GM19395 (cell line): ENCODE measurements around the gene TRPM3.

Experiments used
- ATAC-seq: cut with Tn5 transposase; IDR thresholded peaks from one replicate; pipeline ENCODE4 v1.9.1; 2021; ENCODE audit warnings: mild to moderate bottlenecking, moderate library complexity; ENCODE audit not compliant: unreplicated experiment

TRPM3 gene

DNA sequence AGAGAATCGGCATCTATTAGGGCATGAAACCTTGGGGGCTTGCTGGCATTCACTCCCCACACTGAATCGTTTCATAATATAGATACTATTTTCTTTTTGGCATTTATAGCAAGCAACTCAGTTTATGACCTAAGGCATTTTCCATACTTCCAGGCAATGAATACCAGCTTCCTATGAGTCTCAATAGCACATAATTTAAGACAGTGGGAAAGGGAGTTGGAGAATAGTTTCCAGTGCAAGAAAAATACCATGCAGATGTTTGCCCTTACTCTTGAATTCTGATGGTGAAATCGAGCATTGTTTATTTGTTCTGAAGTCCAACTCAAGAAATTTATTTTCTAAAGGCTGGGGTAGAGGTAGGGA is 531.1 kb downstream of the TRPM3 start:
- ATAC-seq, result no peak

DNA sequence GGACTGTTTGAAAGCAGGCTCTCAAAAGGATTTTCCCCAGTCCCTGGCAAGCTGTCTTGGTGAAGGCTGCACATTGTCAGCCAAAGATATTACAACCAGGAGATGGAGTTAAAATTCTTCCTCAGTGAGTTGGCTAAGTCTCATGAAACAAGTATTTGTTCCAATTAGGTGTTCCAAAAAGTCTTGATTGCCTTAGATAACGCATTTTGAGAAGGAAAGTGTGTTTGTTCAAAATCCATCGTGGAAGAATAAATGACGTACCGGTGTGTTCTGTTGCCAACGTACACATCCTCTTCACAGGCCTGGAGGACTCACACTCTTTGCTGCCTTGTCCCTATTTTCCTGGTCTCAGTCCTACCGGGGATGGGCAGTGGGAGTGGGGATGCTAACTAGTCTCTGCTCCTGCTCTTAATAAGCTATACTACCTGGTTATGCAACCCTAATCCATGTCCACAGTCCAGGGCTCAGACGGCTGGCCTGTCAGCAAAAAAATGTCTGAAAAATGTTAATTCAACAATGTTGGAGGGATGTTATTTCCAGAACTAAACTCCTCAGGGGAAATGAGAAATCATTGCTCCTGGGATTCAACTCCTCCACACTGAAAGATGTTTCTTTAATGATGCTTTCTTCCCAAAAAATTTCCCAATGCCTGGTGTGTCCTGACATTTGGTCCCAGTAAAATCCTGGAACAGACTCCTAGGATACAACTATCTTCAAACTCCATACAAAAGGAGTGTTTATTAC is 531.7 kb downstream of the TRPM3 start:
- no peak for ATAC-seq

DNA sequence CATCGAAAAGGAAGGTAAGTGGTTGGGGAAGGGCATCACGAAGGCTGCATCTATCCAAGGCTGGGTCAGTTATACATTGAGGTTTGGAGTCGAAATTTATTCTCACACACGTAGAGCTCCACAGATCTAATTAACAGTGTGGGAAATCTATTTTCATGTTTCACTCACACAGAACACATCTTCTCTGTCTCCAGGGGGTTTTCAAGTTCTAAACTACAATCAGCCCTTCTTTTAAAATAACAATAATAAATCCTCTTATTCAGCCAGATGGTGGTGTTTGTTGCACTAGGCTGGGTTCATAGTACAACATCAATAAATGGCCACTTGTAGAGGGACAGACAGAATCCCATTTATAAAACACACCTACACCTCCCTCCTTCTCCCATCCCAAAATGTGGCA is 532.4 kb downstream of the TRPM3 start:
- no peak for ATAC-seq

DNA sequence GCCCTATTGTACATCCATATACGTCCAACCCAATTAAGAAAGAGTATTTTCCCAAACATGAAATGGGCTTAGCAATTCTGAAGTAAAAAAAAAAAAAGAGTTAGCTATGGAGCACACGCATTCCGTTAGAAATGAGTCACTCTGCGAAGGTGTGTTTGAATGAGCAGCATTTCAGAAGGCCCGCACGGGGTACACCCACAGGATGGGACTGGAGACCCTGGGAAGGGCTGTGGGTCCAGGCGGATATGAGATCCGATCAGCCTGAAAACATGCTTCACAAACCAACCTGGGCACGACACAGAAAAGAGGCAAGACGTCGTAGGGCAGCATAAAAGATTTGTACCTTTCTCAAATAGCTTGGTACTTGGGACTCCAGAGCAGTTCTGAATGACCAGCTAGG is 533.0 kb downstream of the TRPM3 start:
- no peak for ATAC-seq

DNA sequence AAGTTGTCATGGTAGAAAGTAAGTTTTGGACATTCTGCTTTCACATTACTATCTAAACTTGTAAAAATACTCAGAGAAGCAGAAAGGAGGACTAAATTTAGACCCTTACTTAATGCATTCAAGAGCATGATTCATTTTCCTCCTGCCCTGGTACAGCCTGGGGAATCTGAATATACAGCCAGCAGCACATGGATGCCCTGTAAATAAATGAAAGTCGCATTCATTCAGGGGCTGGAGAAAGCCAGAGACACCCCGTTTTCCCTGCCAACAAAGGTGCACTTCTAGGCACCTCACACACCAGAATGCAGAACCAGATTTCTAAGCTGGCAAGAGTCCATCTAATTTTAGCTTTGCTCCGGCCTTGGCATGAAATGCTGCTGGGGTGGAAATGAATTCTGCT is 534.2 kb downstream of the TRPM3 start:
- no peak for ATAC-seq

DNA sequence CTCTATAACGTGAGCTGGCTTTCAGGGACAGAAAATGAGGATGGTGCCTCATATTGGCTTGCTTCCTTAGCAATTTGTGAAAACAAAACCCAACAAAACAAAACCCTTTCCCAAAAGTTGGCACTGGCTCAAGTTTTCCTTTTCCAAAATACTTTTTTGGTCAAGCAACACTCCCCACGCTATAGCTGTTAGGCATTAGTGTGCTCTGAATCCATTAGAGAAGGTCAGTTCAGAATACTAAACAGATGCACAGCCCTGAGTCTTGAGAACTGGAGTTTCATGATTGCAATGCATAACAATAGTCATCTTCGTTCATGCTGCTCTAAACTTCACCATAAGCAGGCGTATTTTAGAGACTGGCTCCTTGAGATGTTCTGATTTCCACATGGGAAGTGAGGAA is 534.9 kb downstream of the TRPM3 start:
- ATAC-seq, result no peak

DNA sequence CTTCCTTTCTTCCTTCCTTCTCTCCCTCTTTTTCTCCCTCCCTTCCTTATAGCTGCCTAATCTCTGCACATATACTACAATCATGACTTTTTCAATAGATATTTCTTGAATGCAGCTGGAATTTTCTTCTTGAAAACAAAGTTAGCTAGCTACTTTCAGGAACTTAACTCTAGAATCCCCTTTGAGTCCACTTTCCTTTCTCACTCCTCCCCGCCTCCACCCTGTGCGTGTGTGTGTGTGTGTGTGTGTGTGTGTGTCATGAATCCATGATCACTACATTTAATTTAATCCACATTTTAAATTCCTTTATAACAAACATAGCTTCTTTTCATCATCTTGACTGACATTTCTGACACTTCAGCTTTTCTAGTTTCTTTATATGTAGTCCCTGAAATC is 539.5 kb downstream of the TRPM3 start:
- no peak for ATAC-seq

DNA sequence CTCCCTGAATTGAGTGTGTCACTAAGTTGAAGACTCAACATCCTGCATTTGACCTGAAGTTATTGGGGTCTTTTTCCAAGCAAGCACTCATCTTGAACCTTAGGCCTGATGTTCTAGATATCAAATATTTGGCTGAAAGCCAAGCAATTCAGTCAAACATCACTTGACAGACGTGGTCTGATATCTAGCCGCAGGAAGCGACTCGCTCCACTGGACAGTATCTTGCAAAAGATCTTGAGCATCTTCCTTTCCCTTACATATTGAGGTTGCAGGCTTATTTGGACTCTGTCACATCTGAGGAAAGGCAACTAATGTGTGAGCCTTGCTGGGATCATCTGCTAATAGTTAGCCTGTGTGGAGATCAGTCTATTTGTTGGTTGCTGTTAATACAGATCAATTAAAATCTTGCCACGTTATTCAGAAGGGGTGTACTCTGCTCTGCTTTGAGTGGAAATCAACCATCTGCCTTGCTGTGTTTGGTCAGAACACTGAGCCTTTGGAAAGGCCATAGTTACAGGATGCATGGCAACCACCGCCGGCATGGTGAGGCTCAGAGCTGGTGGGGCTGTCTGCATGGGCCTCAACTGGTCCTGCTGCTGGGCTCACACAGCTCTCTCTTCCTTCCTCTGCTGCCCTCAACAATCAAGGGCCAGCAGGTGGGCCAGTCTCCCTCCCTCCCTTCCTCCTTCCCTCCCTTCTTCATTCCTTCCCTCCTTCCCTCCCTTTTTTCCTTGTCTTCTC is 540.0 kb downstream of the TRPM3 start:
- ATAC-seq, result no peak

DNA sequence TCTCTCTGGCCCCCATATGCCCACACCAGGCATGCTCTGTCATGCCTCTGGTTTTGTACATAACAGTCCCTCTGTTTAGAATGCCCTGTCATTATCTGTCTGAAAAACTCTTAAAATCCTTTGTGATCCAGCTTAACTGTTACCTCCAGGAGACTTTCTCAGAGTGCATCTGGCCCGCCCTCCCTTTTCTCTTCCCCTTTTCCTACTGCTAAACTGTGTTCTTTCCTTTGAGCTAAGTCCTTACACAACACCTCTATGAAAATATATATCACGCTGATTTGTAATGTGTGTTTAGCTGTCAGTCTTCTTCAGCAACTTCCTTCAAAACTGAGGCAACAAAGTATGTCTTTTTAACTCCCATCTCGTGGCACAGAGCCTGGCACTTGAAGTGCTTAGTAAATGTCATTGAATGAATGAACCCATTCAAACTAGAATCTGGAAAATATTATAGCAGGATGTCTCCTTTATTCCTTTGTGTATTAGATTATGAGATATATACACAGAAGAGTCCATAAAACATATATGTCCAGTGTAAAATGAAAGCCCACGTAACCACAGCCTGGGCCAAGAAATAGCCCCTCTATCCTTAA is 540.7 kb downstream of the TRPM3 start:
- no peak for ATAC-seq

DNA sequence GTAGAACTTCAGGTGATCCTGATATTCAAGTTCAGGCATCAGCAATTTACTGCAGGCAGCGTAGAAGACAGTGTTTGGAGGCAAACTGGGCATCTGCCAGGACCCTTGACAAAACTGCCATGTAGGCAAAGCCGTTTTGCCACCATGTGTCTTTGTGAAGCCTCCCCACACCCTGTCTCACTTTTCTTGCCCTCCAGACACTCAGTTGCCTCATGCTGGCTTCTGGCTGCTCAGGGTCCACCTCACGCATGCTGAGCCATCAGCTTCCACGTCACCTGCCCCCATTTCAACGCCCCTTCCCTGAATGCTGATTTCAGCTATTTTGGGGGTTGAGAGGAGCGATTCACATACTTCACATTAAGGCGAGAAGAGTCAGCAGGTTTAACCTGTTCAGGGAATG is 541.7 kb downstream of the TRPM3 start:
- ATAC-seq, result no peak

DNA sequence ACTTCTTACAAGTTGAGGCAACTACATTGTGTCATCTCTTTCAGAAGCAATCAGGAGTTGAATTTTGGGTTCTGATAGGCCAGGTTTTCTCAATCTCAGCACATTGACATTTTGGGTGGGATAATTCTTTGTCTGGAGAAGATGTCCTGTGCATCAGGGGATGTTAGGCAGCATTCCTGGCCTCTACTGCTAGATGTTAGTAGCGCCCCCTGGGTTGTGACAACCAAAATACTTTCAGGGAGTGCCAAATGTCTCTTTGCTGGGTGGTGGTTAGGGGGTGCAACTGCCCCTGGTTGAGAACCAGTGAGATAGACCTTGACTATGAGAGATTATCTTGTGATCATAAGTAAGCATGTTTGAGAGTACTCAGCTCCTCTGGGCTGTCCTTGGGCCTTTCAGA is 542.7 kb downstream of the TRPM3 start:
- ATAC-seq, result no peak

DNA sequence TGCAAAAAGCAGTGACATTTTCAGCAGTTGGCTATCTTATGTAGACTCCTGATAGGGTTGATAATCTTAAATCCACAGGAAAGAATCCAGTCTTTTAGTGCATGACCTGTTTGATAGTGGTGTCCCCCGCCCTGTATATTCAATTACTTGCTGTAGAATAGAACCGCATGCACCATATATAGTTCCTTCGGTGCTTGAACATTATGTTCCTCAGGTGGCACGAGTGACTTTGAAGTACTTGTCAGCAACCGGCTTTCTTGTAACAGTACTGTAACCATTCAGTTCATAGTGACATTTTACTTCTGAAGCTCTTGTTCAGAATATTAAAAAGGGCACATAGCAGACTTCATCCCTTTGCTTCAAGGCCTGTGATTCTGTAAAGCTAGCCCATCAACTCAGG is 543.8 kb downstream of the TRPM3 start:
- no peak for ATAC-seq

DNA sequence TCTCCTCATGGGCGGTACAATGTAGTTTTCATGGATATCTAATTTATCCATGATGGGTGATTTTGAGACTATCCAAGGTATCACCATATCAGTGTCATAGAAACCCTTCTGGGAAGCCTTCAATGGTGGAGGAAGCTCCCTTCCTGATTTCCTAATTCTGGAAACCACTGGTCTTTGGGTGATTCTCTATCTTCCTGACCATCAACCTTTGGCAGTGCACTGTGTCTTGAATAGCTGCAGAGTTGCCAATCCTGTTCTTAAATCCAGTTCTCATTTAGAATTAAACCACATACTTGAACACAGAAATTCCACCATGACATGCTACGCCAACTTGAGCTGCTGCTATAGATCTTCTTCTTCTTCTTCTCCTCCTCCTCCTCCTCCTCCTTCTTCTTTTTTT is 545.3 kb downstream of the TRPM3 start:
- no peak for ATAC-seq

DNA sequence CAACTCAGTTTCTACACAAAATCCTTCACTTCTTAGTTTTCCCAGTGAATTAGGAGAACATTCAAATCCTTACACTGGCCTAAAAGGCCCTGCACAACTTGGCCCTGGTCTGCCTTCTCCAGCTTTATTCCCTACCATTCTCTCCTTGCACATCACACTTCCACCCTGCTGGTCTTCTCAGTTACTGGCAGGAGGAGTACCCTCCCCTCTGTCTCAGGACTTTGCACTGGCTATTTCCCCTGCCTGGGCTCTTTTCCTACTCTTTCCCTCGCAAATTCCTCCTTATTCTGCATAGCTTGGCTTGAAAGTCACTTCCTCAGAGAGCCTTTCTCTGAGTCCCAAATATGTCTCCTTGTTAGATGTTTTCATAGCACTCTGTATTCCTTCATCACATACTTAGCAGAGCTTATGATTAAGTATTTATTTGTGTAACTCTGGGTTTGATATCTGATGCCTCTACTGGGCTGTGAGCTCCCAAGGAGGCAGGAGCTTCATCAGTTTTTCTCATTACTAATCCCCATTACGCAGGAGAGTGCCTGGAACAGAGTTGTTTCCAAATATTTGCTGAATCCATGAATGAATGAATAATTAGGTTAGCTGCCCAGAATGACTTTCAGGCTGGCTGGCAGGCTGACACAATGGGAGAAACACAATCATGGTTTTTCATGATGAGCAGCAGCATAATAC is 547.1 kb downstream of the TRPM3 start:
- no peak for ATAC-seq

DNA sequence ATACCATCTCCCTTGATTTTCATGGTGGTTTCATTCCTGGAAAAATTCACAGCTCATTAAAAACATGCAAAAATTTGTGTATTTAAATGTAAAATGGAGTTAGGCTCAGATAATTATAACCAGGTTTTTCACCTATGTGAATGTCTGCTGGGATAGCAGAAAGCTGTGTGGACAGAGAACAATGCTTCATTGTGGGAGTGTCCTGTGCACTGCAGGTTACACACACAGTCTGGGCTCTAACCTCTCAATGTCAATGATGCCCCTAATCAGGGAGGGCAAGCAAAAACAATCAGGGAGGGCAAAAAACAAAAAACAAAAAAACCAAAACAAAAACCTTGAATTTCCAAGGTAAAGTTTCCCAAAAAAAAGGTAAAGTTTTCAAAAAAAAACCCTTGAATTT is 548.1 kb downstream of the TRPM3 start:
- ATAC-seq, result no peak

DNA sequence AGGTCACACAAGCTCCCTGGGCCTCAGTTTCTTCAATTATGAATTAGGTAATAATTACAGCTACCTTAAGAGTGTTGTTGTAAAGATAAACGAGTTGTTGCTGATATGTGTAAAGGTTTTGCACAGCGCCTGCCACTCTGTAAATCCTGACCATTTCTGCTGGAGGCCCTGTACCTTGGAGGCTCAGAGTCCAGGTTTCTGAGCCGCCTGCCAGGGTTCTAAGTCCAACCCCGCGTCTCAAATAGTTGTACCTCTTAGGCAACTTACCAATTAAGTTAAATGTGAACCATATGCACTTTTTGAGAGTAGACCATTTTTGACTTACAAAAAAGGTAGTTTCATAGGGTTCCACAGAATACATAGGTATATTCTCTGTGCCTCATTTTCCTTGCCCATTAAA is 550.2 kb downstream of the TRPM3 start:
- ATAC-seq, result no peak

DNA sequence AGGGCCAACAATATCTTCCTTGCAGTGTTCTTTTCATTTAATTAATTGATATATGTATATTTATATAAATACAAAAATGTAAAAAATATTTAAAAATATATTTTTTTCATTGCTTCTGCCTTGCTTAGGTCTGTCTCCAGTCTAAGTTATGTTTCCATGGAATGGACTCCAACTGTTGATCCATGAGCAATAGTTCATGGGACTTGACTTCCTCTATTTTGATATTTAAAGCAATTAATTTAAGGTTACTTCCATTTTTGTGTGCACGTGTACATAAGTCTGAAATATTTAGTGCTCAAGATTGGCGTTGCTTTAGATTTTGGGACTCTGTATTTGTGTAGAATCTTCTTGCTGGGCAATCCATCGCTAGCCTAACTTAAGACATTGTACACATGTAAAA is 551.6 kb downstream of the TRPM3 start:
- ATAC-seq, result no peak

DNA sequence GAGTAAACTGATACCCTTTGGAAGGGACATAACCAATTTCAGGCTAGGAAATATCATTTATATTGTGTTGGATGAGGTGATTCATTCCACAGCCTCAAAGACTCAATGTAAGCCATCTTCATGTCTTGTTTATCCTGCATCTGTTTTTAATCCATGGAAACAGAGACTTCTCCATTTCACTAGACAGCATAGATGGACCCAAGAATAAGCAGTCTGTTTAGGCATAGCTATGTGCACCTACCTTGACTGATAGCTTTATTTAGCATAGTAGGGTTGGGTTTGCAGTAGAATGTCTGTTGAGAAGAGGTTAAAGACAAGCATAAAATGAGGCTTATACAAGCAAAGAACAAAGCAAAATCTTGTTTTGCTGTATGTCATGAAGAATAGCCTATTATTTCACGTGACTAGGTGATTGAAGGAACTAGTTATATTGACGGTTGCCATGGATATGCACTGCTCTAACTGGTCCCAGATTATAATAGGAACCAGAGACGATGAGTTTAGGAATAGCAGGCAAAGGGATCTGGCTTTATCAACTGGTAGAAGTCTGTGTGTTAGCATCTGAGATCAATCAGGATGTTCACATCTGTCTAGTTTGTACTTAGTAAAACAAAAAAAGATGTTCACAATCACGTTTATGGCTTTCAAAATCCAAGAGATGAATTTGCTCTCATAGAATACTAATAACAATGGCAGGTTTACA is 552.2 kb downstream of the TRPM3 start:
- no peak for ATAC-seq

DNA sequence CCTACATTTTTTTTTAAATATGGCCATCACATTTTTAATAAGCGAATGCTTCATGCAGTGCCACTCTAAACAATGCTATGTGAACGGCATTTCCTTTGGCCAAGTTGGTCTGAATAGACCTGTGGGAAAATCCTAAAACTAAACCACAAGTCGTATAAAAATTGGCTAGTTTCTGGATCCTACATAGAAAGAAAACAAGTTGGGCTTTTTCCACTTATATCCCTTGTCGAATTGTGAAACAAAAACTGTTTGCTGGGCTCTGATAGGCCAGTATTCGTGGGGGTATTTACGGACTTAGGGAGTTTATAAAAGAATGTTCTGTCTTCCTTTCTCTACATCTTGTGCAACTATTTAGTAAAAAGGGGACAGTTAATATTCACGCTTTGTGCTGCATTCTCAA is 553.9 kb downstream of the TRPM3 start:
- no peak for ATAC-seq

DNA sequence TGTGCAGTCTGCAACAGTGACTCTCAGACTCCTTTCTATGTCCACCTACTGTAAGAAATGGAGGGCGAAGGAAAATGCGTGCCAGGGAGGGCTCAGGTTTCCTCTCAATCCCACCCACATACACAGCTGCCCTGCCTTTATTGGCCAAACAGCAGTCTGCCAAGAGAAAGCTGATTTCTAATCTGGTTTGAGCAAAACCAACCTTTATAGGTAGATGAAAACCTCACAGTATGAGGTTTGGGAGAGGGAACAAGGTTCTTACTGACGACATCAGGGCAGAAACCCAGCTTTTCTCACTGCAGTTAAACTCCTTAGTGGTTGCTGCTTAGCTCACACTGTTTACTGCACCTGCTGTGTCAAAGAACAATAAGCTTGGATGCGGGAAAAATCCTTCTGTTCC is 554.7 kb downstream of the TRPM3 start:
- no peak for ATAC-seq

DNA sequence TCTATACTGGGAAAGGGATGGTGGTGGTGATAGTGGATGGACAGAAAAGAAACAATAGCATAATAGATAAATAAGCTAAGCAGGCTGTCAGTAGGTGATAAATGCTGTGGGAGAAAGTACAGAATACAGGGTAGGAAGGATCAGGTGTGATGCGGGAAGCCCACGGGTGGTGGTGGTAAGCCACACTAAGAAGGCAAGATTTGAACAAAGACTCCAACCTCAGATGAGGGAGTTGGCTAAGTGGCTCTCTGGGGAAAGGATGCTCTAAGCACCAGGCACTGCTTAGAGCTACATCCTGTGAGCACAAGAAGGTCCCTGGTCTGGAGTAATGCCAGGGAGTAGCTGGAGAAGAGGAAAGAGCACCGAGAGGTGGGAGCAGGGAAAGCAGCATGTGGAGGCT is 555.4 kb downstream of the TRPM3 start:
- no peak for ATAC-seq
